ENCODE data around the gene L3MBTL3.
A peak's percentile ranks its signal among the peaks of the same experiment; 100 is the strongest.

L3MBTL3 gene

DNA sequence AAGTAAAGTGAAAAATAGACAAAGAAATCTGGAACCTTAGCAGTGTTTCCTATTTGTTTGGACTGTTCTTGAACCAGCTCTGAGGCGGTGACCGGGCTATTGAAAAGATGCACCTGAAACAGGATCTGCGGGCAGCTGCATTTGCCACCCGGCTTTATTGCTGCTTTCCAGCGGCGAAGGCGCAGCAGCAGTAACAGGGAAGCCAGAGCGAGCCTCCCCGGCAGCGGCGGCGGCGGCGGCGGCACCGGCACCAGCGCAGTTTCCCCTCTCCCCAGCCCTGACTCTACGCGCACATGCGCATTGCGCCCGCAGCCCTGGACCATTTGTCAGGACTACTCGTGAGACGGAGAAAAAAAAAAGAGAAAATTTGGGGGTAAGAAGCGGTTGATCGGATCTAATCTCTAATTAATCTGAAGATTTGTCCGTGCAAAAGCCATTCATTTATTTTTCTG lies at the start of gene L3MBTL3:
L3MBTL3 (plus strand) TSS at position 290 of the 452 bp plus-strand sequence. CDS start 24,119 bp downstream, outside the sequence.
- DNase-seq, result peak; percentile 69

DNA sequence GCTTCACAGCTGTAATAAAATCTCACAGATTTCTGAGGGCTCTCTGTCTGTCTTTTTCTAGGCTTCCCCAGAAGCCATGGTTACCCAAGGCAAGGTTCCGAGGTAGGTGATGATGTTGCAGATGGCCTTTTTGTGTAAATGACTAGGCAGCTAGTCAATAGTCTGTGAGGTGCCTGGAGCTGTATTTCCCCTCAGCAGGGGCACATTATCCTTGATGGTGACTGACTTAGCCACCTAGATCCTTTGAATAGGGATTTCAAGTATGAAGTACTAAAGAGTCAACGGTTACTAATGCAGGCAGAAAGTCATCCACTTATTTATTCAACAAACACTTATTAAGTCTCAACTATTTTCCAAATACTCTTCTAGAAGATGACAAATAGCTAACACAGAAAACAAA lies 49.3 kb upstream of the L3MBTL3 start:
- no peak for DNase-seq

DNA sequence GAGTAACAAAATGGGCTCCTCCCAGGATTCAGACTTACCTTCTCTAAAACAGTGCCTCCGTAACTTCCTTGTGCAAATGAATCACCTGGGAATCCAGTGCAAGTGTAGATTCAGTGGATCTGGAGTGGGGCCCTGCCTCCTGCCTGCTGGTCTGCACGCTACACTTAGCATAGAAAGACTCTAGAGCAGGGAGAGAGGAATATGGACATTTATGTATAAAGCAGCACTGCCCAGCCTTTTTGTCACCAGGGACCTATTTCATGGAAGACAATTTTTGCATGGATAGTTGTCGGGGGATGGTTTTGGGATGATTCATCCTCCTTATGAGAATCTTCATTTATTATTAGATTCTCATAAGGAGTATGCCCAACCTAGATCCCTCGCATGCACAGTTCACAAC lies 42.3 kb upstream of the L3MBTL3 start:
- no peak for DNase-seq

DNA sequence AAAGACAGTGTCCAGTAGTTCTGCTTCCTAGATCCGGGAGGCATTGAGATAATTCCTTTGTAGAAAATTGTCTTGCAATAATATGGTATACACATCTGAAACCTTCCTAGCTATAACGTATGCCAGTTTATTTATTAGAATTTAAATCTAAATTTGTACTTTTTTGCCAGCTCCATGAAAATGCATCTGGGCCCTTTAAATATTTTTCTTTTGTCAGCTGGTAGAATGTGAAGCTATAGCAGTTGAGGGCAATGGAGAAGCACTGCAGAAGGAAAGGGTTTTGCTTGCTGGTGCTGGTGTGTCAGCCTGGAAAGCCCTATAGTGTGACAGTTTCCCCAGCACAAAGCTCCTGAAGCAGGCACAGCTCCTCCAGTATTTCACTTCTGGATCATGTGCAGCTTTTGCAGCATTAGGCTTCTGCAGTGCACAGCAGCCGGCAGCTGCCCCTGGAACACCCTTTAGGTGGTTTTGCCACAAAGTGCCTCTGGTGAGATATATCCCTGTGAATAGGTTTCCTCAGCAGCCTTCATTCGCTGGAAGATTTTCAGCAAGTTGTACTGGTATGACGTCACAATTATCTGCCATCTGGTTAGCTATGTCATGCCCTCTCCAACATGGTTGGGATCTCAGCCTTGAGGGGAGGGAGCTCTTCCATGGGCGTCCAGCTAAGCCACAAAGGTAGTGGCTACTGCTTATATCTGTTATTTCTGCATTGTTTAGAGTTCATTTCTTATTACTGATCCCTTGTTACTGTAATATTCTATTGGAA lies 40.0 kb upstream of the L3MBTL3 start:
- no peak for DNase-seq

DNA sequence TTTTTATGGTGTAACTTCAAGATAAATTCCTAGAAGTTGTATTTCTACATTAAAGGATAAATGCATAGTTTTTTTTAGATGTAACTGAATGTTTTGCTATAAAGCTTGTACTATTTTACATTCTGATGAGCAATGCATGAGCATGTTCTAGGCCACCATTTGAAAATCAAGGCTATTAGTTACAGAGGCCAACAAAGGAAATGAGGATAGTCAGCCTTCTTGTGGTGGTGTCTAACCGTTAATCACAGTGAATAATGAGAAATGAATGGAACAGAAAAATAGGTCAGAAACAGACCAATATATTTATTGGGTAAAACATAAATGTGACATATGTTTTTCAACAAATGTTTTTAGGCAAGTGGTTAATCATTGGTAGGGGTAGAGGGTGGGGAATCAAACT lies 37.6 kb upstream of the L3MBTL3 start:
- DNase-seq, result no peak

DNA sequence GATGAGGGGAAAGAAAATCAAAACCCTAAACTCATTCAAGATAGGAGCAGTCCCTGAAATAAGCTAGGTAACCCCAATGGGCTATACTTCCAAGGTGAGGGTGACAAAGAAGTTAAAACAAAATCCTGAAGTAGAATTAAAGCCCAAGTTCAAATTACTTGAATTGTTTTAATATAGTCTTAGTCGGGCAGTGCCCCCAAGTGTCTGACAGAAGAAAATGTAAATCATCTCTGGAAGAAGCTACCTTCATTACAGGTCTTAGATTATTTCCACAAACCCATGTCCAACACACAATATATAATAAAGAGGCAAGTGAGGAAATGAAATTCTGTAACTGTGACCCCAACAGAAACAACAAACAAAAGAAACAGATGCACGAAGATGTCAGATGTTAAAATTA lies 36.8 kb upstream of the L3MBTL3 start:
- no peak for DNase-seq

DNA sequence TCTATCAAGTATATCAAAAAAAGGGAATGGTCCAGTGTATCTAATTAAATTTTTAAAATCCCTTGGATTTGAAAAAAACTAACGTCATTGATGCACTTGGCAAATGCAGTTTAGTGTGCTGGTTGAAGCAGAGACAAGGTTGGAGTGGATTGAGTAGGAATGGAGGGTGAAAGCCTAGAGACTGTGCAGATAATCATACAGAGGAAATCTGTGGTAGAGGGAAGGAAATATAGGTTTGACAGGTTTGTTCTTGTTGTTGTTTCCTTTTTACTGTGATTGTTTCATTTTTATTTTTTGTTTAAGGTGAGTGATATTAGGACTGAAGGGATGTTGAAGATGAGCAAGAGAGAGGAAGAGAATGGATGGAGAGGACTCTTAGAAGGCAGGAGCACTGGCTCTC lies 29.0 kb upstream of the L3MBTL3 start:
- no peak for DNase-seq

DNA sequence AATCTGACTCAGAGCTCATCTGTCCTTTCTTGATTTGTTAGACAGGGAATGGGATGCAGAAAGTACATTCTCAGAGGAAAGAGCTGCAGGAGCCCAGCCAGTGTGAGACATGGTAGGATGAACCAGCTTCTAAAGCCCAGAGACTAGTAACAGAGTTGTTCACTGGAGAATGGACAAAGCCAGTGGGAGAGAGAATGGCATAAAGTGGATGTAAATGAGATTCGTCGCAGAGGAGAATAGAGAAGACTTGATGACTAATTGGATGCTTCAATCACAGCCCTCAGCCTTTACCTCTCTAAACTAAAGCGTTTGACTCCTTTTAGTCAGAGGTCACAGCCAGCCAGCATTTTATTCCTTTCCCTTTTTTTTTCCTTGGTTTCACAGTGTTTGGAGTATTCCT lies 25.5 kb upstream of the L3MBTL3 start:
- DNase-seq, result no peak

DNA sequence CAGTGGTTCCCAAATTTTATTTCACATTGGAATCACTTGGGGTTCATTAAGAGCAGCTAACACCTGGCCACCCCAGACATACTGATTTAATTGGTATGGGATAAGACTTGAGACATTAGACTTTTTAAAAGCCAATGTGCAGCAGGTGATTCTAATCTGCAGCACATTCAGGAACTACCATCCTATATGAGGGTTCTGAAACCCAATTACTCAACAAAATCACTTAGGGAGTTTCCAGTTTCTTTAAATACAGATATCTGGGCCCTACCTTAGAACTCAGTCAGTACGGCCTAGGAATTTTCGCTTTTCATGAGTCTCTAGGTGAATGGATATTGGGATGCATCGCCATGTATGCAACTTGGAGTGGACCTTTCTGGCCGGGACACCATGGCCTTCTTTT lies 24.0 kb upstream of the L3MBTL3 start:
- no peak for DNase-seq

DNA sequence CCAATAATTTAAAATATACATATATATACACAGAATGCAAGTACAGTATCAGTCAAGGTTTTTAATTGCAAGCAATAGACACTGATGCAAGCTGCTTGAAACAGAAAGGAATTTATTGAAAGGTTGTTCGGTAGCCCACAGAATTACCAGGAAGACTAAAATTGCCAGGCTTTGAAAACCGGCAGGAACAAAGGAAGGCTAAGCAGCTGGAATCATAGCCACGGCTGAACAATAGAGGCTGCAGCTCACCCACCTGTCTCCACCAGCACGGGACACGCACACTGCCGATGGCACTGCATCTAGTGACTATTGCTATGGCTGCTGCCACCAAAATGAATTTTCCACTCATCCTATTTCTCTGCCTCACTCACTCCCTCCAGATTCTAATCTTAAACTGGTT lies 22.0 kb upstream of the L3MBTL3 start:
- no peak for DNase-seq

DNA sequence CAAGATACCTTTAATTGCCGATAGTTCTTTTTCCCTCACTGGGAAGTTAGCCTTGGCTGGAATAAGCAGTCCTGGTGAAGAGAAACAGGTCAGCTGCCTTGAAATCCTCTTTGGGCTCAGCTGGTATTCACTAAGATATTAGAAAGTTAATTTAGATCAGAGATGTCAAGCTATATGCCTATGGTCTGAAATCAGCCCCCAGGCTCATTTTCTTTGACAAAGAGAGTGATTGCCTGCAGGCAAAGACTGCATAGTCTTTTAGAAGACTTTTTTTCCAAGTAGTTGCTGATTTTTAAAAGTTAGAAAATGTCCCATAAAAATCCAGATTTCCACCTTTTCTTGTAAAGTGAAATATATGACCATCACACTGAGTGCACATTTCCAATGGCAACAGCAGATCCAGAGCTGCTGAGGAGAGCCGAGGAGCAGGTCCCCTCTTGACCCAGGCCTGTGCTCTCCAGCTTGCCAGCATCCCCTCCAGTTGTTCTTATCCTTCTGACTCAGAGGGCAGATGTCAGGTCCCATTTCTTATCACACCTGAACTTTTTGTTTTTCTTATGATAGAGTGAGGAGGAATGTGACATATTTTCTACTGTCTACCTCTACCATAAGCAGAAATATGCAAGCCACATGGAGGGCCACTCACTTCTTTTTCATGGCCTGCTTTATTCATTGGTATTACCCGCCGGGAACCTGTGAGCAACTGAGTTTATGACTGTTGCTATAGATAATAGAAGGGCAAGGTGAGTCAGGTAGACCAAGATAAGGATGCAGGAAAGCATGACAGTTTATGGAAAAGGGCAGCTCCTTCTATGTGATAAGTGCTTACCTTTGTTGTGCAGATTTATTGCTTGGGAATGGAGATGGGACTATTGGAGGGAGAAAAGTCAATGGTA lies 17.6 kb upstream of the L3MBTL3 start:
- DNase-seq, result no peak

DNA sequence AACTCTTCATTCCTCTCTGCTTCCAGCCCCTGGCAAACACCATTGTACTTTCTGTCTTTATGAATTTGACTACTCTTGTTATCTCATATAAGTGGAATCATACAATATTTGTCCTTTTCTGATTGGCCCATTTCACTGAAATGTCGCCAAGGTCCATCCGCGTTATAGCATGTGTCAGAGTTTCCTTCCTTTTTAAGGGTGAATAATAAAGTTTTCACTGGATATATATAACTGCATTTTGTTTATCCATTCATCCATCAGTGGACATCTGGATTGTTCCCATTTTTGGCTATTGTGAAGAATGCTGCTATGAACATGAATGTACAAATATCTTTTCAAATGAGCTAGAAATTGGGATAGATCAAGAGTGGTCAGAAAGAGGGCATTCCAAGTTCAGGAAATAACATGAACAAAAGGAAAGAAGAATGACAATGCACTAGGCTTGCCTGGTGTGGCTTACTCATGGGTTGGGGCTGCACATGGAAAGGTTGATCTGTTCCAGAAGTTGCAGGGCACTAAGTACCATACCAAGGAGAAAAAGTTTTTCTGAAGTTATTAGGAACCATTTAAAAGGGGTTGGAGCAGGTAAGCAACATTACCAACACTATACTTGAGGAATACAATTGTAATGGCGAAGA lies 10.0 kb upstream of the L3MBTL3 start:
- DNase-seq, result no peak

DNA sequence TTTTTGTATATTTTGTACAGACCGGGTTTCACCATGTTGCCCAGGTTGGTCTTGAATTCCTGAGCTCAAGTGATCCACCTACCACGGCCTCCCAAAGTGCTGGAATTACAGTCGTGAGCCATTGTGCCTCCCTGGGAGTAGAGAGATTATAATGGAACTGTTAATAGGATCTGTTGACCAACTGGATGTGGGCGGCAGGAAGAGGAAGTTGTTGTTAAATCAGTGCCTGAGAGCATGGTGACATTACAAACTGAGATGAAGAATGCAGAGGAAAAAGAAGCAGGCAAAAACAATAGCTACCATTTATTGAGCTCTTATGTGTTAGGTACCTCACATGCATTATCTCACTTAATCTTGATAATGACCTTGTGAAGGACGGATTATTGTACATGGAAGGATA lies 9.2 kb upstream of the L3MBTL3 start:
- DNase-seq, result no peak

DNA sequence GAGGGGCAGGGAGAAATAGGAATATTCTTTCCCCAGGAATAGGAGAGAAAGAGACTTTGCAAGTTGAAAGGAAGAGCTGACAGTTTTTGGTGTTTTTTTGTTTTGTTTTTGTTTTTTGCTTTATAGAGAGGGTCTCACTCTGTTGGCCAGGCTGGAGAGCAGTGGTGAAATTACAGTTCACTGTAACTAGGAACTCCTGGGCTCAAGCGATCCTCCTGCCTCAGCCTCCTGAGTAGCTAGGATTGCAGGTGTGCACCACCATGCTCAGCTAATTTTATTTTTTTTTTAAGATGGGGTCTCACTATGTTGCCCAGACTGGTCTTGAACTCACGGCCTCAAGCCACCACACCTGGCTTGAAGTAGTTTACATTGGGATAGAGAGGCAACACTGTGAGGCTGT lies 8.0 kb upstream of the L3MBTL3 start:
- no peak for DNase-seq

DNA sequence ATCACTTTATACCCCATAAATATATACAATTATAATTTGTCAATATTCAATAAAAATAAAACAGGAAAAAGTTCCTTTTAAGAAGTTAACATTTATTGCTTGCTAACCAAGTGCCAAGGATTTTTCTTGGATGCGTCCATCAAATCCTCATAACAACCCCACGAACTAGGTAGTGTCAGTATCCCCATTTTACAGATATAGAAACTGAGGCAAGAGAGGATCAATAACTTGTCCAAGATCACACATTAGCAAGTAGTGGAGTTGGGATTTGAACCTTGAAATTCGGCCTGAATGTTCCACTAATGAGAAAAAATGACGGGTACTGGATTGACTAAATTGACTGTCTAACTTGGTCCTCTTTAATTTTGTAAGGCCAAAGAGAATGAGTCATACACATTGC lies 5.7 kb upstream of the L3MBTL3 start:
- no peak for DNase-seq

DNA sequence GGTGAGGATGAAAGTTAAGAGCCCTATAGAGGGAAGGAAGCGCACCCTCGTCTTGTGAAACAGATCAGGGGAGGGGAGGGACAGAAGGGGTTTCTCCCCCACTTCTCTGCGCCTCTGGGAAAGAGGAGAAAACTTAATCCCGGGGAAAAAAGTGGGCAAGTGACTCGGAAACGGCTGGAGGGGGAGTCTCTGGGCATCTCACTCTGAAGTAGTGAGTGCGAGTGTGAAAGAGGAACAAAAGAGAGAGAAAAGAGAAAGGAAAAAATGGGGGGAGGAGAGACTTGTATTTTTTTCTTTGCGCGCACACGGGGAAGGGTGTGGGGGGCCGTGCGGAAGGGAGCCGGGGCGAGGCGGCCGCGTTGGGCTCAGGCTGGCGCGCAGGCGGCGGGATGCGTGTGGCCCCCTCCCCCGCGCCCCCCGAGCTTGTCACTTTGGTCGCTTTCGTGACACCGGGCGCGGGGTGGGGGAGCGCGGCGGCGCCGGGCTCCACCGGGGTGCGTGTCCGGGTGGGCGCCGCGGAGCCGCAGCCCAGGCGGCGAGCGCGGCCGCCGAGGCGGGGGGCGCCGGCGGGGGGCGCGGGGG lies 454 bp downstream of the L3MBTL3 start:
- peak; percentile 51 for DNase-seq

DNA sequence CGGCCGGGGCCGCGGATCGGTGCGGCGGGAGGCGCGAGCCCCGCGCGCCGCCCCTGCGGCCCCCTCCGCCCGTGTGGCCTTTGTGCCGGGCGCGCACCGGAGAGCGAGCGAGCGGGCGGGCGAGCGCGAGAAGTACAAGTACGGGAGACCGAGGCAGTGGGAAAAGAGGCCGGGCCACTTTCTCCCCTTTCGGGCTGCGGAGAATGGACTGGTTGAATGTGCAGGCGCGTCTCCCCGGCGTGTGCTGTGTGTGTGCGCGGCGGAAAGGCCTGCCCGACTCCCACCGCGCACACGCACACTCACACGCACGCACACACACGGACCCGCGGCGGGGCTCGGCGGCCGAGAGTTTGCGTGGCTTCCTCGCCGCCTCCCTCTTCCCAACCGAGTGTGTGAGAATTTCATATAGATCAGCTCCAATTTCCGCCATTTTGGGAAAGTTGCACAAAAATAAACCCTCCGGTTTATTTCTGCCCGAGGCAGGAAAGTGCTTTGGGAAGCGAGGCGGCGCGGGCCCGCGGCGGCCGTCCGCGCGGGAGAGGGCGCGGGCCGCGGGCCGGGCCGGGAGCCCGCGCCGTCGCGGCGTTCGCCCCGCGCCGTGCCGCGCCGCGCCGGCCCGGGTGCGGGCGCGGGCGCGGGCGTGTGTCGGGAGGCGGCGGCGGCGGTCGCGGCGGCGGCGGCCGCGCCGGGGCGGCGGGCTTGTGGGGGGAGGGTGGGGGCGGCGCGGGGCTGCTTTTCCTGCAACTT lies 1.1 kb downstream of the L3MBTL3 start:
- DNase-seq, result no peak

DNA sequence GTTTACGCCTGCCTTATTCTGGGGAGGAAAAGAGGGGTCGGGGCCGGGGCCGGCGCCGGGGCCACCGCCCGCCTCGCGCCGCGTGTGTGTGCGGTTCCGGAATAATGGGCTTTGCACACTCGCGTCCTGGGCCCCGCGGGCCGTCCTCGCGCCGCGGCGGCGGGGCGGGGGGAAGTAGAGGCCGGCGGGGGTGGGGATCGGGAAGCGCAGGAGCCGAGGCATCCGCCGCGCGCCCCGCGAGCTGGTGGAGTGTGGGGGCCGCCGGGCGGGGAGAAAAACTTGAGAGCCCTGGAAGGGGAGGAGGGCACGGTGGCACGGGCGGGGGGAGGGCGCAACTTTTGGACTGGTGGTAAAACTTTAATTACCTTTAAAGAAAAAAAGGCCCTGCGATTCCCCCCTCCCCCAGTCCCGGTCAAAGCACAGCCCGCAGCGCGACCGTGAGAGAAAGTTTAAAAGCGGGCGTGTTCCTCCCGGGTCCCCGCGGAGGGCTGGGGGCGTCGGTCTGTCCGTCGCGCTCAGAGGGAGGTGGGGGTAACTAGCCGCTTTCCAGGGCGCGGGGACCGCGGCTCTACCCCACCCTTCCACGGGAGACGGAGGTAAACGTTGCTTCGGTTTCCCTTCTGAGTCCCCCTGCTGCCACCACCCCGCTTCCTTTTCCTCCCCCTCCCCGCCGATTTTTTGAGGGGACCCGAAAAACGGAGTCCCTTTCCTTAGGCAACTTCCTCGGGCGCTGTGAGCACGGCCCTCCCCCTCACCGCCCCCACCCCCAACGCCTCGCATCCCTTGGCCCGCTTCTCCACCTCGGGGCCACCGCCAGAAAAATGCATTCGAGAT lies 1.9 kb downstream of the L3MBTL3 start:
- DNase-seq, result no peak

DNA sequence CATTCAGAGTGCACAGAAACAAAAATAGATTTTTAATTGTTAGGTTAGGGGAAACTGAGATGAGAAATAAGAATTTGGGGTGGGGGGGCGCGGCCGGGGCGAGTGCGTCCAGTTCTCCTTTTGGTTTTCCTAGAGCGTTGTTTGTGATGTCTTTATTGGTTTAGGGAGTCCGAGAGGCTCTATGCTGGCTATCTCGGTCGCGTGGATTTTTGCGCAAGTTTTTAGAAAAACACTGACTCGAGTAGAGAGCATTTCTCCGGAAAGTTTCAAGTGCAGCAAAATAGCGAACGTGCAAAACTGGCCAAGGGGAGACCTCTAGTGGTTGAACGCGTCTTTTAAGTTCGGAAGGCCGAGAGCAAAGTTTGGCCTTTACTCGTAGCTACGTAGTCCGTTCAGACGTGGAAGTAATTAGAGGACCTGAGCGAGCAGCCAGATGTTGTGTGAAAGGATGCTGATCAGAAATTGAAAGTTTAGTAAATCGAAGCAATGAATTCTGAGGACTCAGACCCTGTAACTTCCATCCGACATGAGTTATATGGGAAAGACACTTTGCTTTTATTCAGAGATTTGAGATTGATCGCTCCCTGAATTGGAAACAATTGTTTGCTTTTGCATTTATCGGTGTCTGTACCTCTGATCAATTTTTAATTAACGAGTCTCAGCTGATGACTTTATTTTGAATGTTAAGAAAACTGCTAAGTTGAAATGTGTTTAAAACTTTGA lies 2.7 kb downstream of the L3MBTL3 start:
- DNase-seq, result peak; percentile 65

DNA sequence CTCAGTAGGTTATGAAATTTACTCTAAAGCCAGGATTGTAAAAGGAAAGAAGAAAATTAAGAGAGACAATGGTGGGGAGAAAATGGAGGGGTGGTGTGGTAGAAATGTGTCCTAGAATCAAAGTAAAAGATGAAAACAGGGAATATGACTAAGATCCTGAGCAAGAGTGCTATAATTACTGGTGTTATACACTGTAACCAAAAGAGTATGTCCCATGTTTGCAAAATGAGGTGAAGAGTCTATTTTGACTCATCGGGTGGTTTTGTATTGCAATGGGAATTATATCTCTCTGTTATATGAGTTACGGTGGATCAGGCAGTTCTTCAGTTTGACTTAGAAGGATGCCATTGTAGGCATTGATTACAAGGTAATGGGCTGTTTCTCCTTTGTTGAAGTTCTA lies 8.5 kb downstream of the L3MBTL3 start:
- no peak for DNase-seq

DNA sequence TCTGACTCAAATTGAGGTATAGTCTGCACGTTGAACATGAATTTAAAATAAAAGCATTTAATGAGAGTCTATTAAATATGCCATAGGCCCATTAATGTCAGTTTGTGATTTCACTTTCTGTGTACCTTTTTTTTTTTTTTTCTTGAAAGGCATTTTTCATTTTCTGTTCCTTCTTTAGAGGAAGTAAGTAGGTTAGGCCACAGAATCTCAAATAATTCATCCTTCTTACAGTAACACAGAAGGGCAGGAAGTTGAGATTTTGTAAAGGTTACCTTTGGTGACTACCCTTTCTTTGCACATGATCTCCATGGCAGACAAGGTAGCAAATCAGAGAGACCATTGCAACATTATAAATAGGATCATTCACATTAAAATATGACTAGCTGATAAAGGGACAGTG lies 9.6 kb downstream of the L3MBTL3 start:
- DNase-seq, result no peak

Measured in NCI-H748 treated with DMSO at 0.1 percent for 48 hours (cell line).